Stimulated activated CD8-positive, alpha-beta memory T cell treated with anti-CD3 and anti-CD28 coated beads, Interleukin-7, amount 100 ng/mL, for 48 hours (primary cell): ENCODE results near the gene IFIT1.
"Not testable (repeated sequence)": the region's sequence is repeated elsewhere in the genome, so short reads cannot be mapped to it uniquely, and the experiment has no call there.

ENCODE experiments used
- DNase-seq, 2 donors: peaks; one replicate each; pipeline ENCODE4 v3.0.0-alpha.2; 2020; ENCODE audit warnings: low read depth in 1 of 2; ENCODE audit errors: extremely low read depth in 1 of 2

IFIT1 gene

GRCh38 chr10:89391907-89392756 lies at the start of gene IFIT1:
Gene IFIT1 (plus strand): TSS chr10:89392623. CDS start chr10:89392713, 90 bp downstream.
- DNase-seq: no peak

GRCh38 chr10:89343089-89343767 lies 49.2 kb upstream of the IFIT1 start:
- no peak for DNase-seq

GRCh38 chr10:89344156-89344555 lies 48.3 kb upstream of the IFIT1 start:
- no peak for DNase-seq

GRCh38 chr10:89345367-89346000 lies 46.9 kb upstream of the IFIT1 start:
- no peak for DNase-seq

GRCh38 chr10:89346405-89347254 lies 45.8 kb upstream of the IFIT1 start:
- no peak for DNase-seq

- no peak for DNase-seq
These were observed 44.5 kb upstream of the IFIT1 start for GRCh38 chr10:89347701-89348457.

- DNase-seq: no peak
These were observed 43.9 kb upstream of the IFIT1 start for GRCh38 chr10:89348481-89348880.

GRCh38 chr10:89348975-89349374 lies 43.4 kb upstream of the IFIT1 start:
- DNase-seq: no peak

- DNase-seq: not testable (repeated sequence)
These were observed 41.6 kb upstream of the IFIT1 start for GRCh38 chr10:89350631-89351315.

- DNase-seq: no peak
These were observed 41.0 kb upstream of the IFIT1 start for GRCh38 chr10:89351412-89351779.

- DNase-seq: no peak
These were observed 40.4 kb upstream of the IFIT1 start for GRCh38 chr10:89351780-89352597.

GRCh38 chr10:89352802-89353201 lies 39.6 kb upstream of the IFIT1 start:
- DNase-seq: no peak

GRCh38 chr10:89355394-89355931 lies 37.0 kb upstream of the IFIT1 start:
- no peak for DNase-seq

- no peak for DNase-seq
These were observed 35.3 kb upstream of the IFIT1 start for GRCh38 chr10:89357096-89357495.

GRCh38 chr10:89357975-89358374 lies 34.4 kb upstream of the IFIT1 start:
- DNase-seq: no peak

GRCh38 chr10:89360157-89360556 lies 32.3 kb upstream of the IFIT1 start:
- no peak for DNase-seq

- no peak for DNase-seq
These were observed 29.5 kb upstream of the IFIT1 start for GRCh38 chr10:89362929-89363328.

- DNase-seq: no peak
These were observed 28.5 kb upstream of the IFIT1 start for GRCh38 chr10:89363729-89364442.
